SK-N-MC (cell line): ENCODE measurements around the gene CCBE1.

ENCODE experiments used
- EZH2 ChIP-seq: fragments of 200-600 bp; sonication (generic); IDR thresholded peaks from one replicate; pipeline ENCODE4 v1.6.1; 2017; ENCODE audit warnings: antibody characterized with exemption
- FOXP2 ChIP-seq: optimal IDR thresholded peaks from 2 replicates; pipeline ENCODE3; 2011; ENCODE audit warnings: mild to moderate bottlenecking, moderate library complexity; ENCODE audit not compliant: insufficient read depth; ENCODE audit errors: extremely low read length, control extremely low read depth
- POLR2AphosphoS5 ChIP-seq: IDR thresholded peaks from 2 replicates; pipeline ENCODE4 v1.6.1; 2012; ENCODE audit warnings: mild to moderate bottlenecking, low read depth, low read length, borderline replicate concordance

DNA sequence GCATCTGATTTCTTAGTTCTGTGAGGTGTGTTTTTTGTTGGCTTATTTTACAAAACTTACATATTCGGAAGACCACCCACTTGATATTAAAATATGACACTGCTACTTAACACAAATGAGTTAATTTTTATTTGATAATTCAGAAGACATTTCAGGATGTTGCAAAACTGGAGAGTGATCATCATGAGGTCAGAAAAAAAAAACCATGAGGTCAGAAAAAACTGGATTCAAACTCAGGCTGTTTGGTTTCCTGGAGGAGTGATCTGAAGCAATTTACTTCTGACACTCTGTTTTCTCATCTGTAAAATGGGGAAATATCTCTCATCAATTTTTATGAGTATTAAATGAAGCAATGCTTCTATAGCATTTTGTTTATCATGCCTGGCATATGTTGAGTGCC lies 1.8 kb upstream of the CCBE1 start:
- no peak for TF ChIP-seq POLR2AphosphoS5
- TF ChIP-seq FOXP2, result no peak
- TF ChIP-seq EZH2, result no peak
